KOPT-K1 (cell line): Measurements from ENCODE around the gene KCNK1.
"Not testable (repeated sequence)": the region's sequence is repeated elsewhere in the genome, so short reads cannot be mapped to it uniquely, and the experiment has no call there.

Experiments used
- H3K27ac ChIP-seq: fragments of 200-600 bp; sonication (generic); 2 replicates; pipeline ENCODE4 v1.5.1; 2016; ENCODE audit warnings: antibody characterized with exemption, mild to moderate bottlenecking, low read depth, low read length; ENCODE audit not compliant: poor library complexity, severe bottlenecking
- H3K36me3 ChIP-seq: fragments of 200-600 bp; sonication (generic); 2 replicates; pipeline ENCODE4 v1.5.1; 2017; ENCODE audit warnings: antibody characterized with exemption, mild to moderate bottlenecking, low read length, moderate library complexity; ENCODE audit not compliant: insufficient read depth
- H3K9me3 ChIP-seq: fragments of 200-600 bp; sonication (generic); 2 replicates; pipeline ENCODE4 v1.5.1; 2017; ENCODE audit warnings: antibody characterized with exemption, low read length, mild to moderate bottlenecking; ENCODE audit not compliant: insufficient read depth, poor library complexity, severe bottlenecking

KCNK1 gene

DNA sequence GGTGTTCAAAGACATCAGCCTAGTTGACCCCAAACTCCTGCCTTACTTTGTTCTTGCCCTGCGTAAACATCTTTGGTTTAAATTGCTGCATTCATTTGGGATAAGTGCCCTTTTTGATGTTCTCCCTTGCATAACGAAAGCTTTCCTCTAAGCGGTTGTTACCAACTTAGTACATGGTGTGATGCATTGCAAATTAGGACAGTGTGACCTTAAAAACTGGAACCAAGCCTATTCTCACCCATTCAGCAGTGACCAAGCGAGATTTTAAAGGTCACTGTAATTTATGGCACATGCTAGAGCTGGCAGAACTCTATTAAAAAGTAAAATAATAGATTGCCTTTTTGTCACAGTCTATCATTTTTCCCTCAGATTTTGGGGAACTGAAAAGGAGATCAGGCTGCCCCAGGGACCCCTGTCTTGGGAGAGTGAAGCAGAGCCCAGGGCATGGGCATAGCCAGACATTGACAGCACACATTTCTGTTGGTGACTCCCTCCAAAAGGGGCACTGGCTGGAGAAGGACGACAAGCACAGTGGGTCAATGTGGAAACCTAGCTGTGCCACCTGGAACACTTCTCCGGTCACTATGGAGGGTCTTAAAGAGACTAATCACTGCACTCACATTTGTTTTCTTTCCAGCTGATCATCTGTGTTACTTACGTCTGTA lies 63.9 kb downstream of the KCNK1 start:
- H3K9me3 ChIP-seq = no peaks in the 10 kb centered on the region
- peaks cover 53% of the 10 kb centered on the region for H3K36me3 ChIP-seq
- no peak overlapping the region for H3K27ac ChIP-seq

- no peak overlapping the region for H3K27ac ChIP-seq
- no peaks in the 10 kb centered on the region for H3K9me3 ChIP-seq
Observed at GRCh38 chr1:233679030-233679429, 65.1 kb downstream of the KCNK1 start.

GRCh38 chr1:233679591-233680373 lies 65.9 kb downstream of the KCNK1 start:
- H3K27ac ChIP-seq = no peak overlapping the region
- peaks cover 33% of the 10 kb centered on the region for H3K36me3 ChIP-seq
- H3K9me3 ChIP-seq = no peaks in the 10 kb centered on the region

More at GRCh38 chr1:233679030-233679429, 65.1 kb downstream of the KCNK1 start:
- H3K36me3 ChIP-seq = peaks cover 41% of the 10 kb centered on the region

DNA sequence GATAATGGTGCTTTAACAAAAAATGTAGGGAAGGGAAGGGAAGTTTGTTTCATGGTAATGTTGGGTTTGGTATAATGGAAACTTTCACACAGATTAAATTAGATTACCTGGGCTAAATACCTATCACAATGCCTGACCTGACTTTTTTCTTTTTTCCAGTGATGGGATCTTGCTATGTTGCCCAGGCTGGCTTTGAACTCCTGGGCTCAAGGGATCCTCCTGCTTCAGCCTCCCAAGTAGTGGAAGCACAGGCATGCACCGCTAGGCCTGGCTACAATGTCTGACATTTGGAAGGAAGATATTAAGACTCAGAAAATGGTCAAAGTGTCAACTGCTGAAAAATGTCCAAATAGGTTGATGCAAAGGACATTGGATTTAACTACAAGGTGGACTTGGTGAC lies 67.4 kb downstream of the KCNK1 start:
- H3K36me3 ChIP-seq = peaks cover 18% of the 10 kb centered on the region
- H3K9me3 ChIP-seq = no peaks in the 10 kb centered on the region
- no peak overlapping the region for H3K27ac ChIP-seq

DNA sequence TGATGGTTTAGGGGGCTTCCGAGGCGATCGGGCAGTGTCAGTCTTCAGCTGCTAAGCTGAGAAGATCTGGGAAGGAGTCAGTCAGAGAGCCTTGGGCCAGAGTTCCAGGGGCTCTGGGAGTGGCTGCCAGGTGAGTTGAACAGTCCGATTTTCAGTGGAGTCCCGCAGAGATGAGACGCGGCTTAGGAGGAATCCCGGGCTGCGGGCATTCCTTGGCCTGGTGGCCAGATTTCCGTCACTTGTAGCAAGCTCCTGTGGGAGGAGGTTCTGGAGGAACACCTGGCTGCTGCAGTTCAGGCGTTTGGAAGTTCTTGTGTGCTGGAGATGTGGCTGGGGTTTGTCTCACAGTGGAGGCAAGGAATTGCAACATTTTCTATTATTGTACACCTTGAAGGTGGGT lies 72.7 kb downstream of the KCNK1 start:
- H3K27ac ChIP-seq, H3K36me3 ChIP-seq, H3K9me3 ChIP-seq: not testable (repeated sequence)

GRCh38 chr1:233689017-233689747 lies 75.3 kb downstream of the KCNK1 start:
- H3K27ac ChIP-seq = no peak overlapping the region
- H3K36me3 ChIP-seq = no peaks in the 10 kb centered on the region

DNA sequence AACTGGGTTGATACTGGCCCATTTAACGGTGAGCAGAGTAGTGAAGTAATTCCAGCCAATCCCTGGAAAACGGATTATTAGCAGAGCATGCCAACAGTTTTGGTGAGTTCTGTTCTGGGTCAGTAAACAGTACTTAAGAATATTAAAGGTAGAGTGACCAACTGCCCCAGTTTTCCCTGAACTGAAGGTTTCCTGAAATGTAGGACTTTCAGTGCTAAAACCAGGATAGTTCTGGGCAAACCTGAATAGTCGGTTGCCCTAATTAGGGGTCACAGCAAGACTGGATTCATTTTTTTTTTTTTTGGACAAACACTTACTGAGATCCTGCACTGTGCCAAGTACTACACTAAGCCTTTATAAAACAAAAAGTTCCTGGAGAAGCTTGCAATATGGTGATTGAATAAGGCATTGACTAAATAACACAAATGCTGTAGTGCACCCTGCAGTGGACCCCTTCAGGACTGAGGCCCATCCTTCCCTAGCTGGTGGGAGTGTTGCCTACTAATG lies 75.9 kb downstream of the KCNK1 start:
- Histone ChIP-seq H3K27ac (no peak overlapping the region), H3K36me3 (no peaks in the 10 kb centered on the region), H3K9me3 (no peaks in the 10 kb centered on the region)

More at GRCh38 chr1:233689017-233689747, 75.3 kb downstream of the KCNK1 start:
- H3K9me3 ChIP-seq = no peaks in the 10 kb centered on the region

DNA sequence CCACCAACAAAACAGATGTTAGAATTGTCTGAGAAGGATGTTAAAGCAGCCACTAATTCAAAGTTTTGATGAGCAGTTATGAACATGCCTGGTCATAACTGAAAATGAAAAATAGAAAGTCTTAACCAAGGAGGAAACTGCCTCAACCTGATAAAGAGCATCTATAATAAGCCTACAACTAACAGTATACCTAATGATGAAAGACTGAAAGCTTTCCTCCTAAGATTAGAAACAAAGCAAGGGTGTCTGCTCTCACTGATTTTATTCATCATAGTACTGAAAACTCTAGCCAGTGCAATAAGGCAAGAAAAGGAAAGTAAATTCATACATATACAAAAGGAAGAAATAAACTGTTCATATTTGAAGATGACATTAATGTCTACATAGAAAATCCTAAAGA lies 82.0 kb downstream of the KCNK1 start:
- Histone ChIP-seq H3K9me3 (peaks cover 11% of the 10 kb centered on the region), H3K36me3 (no peaks in the 10 kb centered on the region), H3K27ac (no peak overlapping the region)

DNA sequence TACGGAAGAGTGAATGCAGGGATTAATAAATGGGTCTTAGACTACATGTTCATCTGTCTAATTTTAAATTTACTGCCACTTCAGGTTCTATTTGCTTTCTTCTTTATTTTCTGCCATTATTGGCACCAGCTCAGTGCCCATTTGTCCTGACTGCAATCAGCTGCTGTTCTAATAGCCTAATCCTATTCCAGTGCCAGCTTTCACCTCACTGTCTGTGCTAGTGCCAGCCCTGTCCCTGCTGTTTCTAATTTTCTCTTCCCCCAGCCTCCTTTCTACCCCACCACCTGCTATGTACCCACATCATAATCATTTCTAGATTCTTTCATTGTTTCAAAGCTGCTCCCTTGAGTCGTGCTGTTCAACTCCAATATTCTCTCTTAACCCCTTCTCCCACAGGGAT lies 86.4 kb downstream of the KCNK1 start:
- Histone ChIP-seq H3K27ac (no peak overlapping the region), H3K9me3 (peaks cover 10% of the 10 kb centered on the region), H3K36me3 (no peaks in the 10 kb centered on the region)

GRCh38 chr1:233704170-233704897 lies 90.4 kb downstream of the KCNK1 start:
- no peak overlapping the region for H3K27ac ChIP-seq
- no peaks in the 10 kb centered on the region for H3K36me3 ChIP-seq

GRCh38 chr1:233704898-233705723 lies 91.2 kb downstream of the KCNK1 start:
- H3K9me3 ChIP-seq = peaks cover 2% of the 10 kb centered on the region
- H3K36me3 ChIP-seq = no peaks in the 10 kb centered on the region
- no peak overlapping the region for H3K27ac ChIP-seq

More at GRCh38 chr1:233704170-233704897, 90.4 kb downstream of the KCNK1 start:
- no peaks in the 10 kb centered on the region for H3K9me3 ChIP-seq

- no peaks in the 10 kb centered on the region for H3K36me3 ChIP-seq
- H3K27ac ChIP-seq = no peak overlapping the region
- peaks cover 8% of the 10 kb centered on the region for H3K9me3 ChIP-seq
Observed at GRCh38 chr1:233707153-233707879, 93.4 kb downstream of the KCNK1 start.
